Upper lobe of left lung (tissue), 4 donors: ENCODE results near the gene PAX9.

Source experiments
- POLR2A ChIP-seq, 4 donors: fragments of 450-650 bp; IDR thresholded peaks; one replicate each; pipeline ENCODE4 v1.5.1; 2016 to 2017; ENCODE audit warnings: antibody characterized with exemption in 4 of 4, mild to moderate bottlenecking in 2 of 4
- POLR2AphosphoS5 ChIP-seq, 2 donors: sonication (generic); formaldehyde crosslinking; IDR thresholded peaks; one replicate each; pipeline ENCODE4 v1.5.1; 2017; ENCODE audit warnings: antibody characterized with exemption in 2 of 2
- TF ChIP-seq, protein P1 (sequence below), 6 experiments: fragments of 450-650 bp in 4 of 6; fragments of 200-600 bp in 2 of 6; sonication (generic) in 2 of 6; IDR thresholded peaks; one replicate each; pipeline ENCODE4 v1.5.1; 2016 to 2019; ENCODE audit warnings: antibody characterized with exemption in 6 of 6

DNA sequence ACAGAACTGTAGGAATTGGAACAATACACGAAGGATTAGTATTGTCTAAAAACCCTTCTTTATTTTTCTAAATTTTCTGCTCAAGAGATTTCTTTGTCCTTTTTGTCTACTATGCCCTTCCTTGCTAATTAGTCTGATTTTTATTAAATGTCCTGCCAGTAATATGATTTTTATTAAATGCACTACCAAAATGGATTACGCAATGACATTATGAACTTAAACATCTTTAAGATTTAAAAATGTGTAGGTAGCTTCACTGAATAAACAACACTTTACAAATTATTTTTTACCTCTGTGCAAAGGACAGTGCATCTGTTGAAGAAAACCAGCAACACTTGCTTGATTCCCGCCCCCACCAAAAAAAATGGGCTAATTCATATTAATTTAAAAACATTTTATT lies 8.2 kb upstream of the PAX9 start:
- TF ChIP-seq, protein P1, sequence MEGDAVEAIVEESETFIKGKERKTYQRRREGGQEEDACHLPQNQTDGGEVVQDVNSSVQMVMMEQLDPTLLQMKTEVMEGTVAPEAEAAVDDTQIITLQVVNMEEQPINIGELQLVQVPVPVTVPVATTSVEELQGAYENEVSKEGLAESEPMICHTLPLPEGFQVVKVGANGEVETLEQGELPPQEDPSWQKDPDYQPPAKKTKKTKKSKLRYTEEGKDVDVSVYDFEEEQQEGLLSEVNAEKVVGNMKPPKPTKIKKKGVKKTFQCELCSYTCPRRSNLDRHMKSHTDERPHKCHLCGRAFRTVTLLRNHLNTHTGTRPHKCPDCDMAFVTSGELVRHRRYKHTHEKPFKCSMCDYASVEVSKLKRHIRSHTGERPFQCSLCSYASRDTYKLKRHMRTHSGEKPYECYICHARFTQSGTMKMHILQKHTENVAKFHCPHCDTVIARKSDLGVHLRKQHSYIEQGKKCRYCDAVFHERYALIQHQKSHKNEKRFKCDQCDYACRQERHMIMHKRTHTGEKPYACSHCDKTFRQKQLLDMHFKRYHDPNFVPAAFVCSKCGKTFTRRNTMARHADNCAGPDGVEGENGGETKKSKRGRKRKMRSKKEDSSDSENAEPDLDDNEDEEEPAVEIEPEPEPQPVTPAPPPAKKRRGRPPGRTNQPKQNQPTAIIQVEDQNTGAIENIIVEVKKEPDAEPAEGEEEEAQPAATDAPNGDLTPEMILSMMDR (IDR thresholded peaks at IDR 0.05): no peak
- TF ChIP-seq POLR2AphosphoS5 (IDR thresholded peaks at IDR 0.05) (no peak), POLR2A (IDR thresholded peaks at IDR 0.05) (no peak)
